Gastroesophageal sphincter (tissue), 3 donors: ENCODE results near the gene SENP2.

Experiments
- CTCF ChIP-seq, 4 experiments: fragments of 200-600 bp in 2 of 4; fragments of 450-650 bp in 2 of 4; sonication (generic) in 1 of 4; IDR thresholded peaks; one replicate each; pipeline ENCODE4 v1.5.1; 2017 to 2019; ENCODE audit warnings: antibody characterized with exemption in 4 of 4, mild to moderate bottlenecking in 2 of 4, moderate library complexity in 2 of 4
- EP300 ChIP-seq: sonication (generic); formaldehyde crosslinking; IDR thresholded peaks from one replicate; pipeline ENCODE4 v1.6.1; 2017; ENCODE audit warnings: antibody characterized with exemption, mild to moderate bottlenecking
- POLR2AphosphoS5 ChIP-seq: sonication (generic); formaldehyde crosslinking; IDR thresholded peaks from one replicate; pipeline ENCODE4 v1.6.1; 2017; ENCODE audit warnings: antibody characterized with exemption

GRCh38 chr3:185631108-185631507, 45.0 kb downstream of the SENP2 start:
- TF ChIP-seq CTCF (IDR thresholded peaks at IDR 0.05) (no peak), POLR2AphosphoS5 (no peak), EP300 (no peak)
